ENCODE data around the gene CDK19. TPM values are rescaled to one million over a fixed set of nuclear protein-coding genes. Genes with fewer than 3 reads are reported as not detected.

The CDK19 gene
- total RNA-seq, 2 experiments from 2014 or later, result 25.3 to 30.0 TPM

DNA sequence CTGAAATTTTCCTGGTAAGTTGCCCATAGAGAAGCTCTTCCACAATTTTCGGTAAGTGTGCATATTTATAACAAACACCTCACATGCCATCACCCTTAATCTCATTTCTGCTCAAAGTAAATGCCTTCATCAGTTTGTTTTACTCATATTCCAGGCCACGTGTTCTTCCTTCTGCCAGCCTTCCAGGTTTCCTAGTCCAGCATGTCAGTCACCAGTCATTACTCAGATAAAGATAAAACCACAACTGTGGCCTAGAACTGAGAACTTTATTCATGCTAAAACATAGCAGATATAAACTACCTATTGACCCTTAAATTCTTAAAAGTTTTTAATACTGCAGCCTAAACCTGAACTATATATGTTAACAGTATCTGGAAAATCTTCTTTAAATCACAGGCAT, 189.4 kb downstream of the CDK19 start:
- H3K27me3 Mint-ChIP-seq, result no peaks in the 10 kb centered on the region
- H3K27ac Mint-ChIP-seq, result no peak overlapping the region
- H3K36me3 Mint-ChIP-seq, result peaks cover 14% of the 10 kb centered on the region
- peaks cover 2% of the 10 kb centered on the region for H3K4me1 Mint-ChIP-seq
- DNase-seq (no peak), ATAC-seq (ENCODE audit: low read depth) (no peak)
- POLR2A ChIA-PET, result no interaction called here
- H3K9me3 Mint-ChIP-seq, result no peaks in the 10 kb centered on the region
- H3K4me3 Mint-ChIP-seq, result no peak overlapping the region

DNA sequence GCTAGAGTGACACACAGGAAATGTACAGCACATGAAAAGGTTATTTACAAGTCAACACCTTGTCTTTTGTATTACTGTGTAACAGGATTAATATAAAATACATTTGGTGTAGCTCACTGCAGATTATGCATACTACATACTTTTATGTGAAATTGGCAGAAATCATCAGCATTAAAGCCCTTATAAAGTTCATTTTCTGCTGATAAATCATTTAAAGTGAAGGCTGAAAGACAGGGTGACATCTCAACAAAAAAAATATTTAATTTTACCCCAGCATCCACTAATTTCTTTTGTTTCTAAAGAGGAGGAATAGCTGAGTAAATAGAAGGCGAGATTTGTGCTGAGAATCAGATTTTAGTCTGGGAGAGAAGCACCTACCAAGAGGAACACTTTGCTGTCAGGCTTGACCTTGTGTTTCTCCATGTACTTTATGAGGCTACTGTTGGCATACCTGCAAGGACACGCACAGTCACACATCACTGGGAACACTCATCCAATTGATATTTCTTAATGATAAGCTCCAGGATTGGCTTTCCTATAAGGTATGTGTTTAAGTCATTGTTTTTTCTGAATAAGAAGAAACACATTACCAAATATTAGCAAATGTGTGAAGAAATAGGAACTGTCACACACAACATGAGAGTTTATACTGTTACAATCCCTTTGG, 192.2 kb downstream of the CDK19 start:
- H3K4me1 Mint-ChIP-seq, result peaks cover 4% of the 10 kb centered on the region
- H3K27ac Mint-ChIP-seq, result no peak overlapping the region
- ATAC-seq (ENCODE audit: low read depth) (no peak), DNase-seq (no peak)
- H3K27me3 Mint-ChIP-seq, result no peaks in the 10 kb centered on the region
- peaks cover 18% of the 10 kb centered on the region for H3K36me3 Mint-ChIP-seq
- no peaks in the 10 kb centered on the region for H3K9me3 Mint-ChIP-seq
- H3K4me3 Mint-ChIP-seq, result no peak overlapping the region
- POLR2A ChIA-PET, result no interaction called here

DNA sequence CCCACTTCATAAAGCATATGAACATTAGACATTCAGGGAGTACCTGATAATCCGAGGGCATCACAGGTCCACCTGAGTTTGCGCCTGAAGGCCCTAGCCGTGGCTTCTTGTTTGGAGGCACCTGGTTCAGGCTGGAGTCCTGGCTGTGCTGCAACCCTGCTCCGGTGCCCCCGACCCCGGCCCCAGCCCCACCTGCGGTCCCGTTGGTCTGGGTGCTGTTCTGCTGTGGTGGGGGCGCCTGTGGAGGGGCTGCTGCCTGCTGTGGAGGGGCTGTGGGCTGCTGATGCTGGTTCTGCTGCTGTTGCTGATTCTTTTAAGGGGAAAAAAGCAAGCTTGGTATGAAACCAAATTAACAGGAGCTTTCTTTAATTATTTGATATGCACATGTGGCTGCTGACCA, 194.2 kb downstream of the CDK19 start:
- Mint-ChIP-seq H3K27ac (no peak overlapping the region), H3K4me3 (no peak overlapping the region), H3K4me1 (peaks cover 6% of the 10 kb centered on the region), H3K36me3 (peaks cover 24% of the 10 kb centered on the region), H3K9me3 (no peaks in the 10 kb centered on the region), H3K27me3 (no peaks in the 10 kb centered on the region)
- DNase-seq, result no peak
- POLR2A ChIA-PET, result no interaction called here
- ATAC-seq (ENCODE audit: low read depth), result no peak

DNA sequence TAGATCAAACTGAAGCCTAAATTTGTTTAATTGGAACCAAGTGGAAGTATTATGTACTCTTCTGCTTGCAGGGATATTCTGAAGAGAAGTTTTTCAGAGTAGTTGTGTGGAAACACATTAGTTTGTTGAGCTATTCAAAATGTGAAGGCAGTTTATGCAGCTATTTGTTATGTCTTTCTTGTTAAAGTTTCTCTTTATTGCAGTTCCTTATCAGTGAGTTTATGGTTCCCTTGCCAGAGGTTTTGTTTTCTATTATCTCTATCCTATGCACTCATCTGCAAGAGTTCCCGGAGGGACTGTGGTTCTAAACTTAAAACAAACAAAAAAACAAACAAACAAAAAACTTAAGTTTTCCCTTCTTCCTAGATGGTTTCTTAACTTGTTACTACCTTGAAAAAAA, 195.2 kb downstream of the CDK19 start:
- no peaks in the 10 kb centered on the region for H3K9me3 Mint-ChIP-seq
- peaks cover 22% of the 10 kb centered on the region for H3K36me3 Mint-ChIP-seq
- DNase-seq (no peak), ATAC-seq (ENCODE audit: low read depth) (no peak)
- no peak overlapping the region for H3K27ac Mint-ChIP-seq
- H3K4me1 Mint-ChIP-seq, result peaks cover 6% of the 10 kb centered on the region
- no peak overlapping the region for H3K4me3 Mint-ChIP-seq
- POLR2A ChIA-PET, result interaction anchor here (0.6 kb wide), 1 partner anchor 512 kb away, joined by 3 read pairs; no protein-coding TSS in a partner anchor
- H3K27me3 Mint-ChIP-seq, result no peaks in the 10 kb centered on the region

DNA sequence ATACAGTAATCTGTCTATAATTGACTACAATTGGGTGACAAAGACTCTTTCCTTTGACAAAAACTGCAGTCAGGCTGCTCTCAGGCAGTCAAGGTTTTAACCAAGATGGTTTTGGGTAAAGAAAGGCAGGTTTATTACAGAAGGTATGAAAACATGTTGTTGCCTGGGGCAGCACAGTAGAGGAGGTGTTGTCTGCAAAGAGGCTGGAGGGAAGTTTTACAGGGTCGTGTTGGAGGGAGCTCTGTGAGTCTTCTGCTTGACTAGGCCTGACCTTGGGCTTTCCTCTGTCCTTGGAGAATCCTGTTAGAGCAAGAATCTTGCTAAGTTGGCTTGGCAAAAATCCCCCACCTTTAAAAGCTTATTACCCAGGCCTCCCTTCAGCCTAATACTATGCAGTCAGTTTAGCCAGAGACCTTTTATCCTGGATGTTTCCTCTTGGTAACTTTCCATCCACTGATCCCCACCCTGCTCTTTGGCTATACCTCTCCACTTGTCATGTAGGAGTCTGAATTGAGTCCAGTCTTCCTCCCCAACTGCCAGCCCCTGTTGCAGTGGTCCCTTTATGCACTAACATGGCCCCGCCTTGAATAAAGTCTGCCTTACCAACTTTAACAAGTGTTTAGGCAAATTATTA, 195.9 kb downstream of the CDK19 start:
- Mint-ChIP-seq H3K4me1 (peaks cover 6% of the 10 kb centered on the region), H3K36me3 (peaks cover 24% of the 10 kb centered on the region), H3K27me3 (no peaks in the 10 kb centered on the region), H3K9me3 (no peaks in the 10 kb centered on the region), H3K27ac (no peak overlapping the region), H3K4me3 (no peak overlapping the region)
- ATAC-seq (ENCODE audit: low read depth), result no peak
- POLR2A ChIA-PET, result interaction anchor here (0.6 kb wide), 1 partner anchor 512 kb away, joined by 3 read pairs; no protein-coding TSS in a partner anchor
- no peak for DNase-seq

DNA sequence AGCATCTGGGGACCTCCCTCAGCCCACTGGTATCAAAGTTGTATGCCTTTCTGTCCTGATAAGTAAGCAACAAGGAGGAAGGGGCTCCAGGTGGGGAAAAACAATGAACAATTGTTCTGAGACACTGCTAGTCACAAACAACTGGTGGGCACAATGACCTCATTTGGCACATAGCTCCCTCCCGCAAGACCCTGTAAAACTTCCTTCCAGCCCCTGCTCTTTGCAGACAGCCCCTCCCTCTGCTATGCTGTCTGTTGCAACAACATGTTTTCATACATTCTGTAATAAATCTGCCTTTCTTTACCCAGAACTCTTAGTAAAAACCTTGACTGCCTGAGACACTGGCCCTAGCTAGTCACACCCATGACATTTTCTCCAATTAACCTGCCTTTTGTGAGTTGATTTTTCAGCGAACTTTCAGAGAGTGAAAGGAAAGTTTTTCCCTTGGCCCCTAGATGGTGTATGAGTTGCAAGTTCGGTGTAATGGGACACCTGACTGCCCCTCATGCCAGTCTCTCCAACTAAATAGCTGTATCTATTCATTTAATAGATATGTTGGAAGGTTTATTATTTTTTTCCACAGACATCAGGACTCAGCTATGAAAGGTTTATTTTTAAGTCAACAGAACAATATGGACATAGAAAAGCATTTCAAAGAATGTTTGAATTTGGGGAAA, 196.5 kb downstream of the CDK19 start:
- DNase-seq, result no peak
- peaks cover 28% of the 10 kb centered on the region for H3K36me3 Mint-ChIP-seq
- POLR2A ChIA-PET, result no interaction called here
- peaks cover 6% of the 10 kb centered on the region for H3K4me1 Mint-ChIP-seq
- H3K27me3 Mint-ChIP-seq, result no peaks in the 10 kb centered on the region
- H3K9me3 Mint-ChIP-seq, result no peaks in the 10 kb centered on the region
- H3K4me3 Mint-ChIP-seq, result no peak overlapping the region
- ATAC-seq (ENCODE audit: low read depth), result no peak
- no peak overlapping the region for H3K27ac Mint-ChIP-seq

DNA sequence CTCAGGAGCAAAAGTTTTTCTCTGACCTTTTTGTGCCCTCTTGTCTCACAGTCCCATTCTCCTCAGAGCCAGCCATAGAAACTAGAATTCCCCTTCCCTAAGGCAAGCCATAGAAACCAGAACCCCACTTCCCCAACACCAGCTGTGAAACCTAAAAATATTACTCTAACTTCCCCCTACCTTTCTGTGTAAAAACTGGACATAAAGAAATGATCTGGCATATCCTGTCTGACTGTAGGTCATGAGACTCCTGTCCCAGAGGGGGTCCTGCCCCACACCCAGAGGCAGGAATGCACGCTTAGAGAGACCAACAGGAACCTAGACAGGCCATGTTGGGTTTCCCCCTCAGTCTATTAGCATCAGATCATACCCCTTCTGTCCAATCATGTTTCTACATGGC, 198.2 kb downstream of the CDK19 start:
- peaks cover 27% of the 10 kb centered on the region for H3K36me3 Mint-ChIP-seq
- DNase-seq, result no peak
- H3K9me3 Mint-ChIP-seq, result no peaks in the 10 kb centered on the region
- no peak for ATAC-seq (ENCODE audit: low read depth)
- H3K4me1 Mint-ChIP-seq, result peaks cover 6% of the 10 kb centered on the region
- no peaks in the 10 kb centered on the region for H3K27me3 Mint-ChIP-seq
- no peak overlapping the region for H3K27ac Mint-ChIP-seq
- POLR2A ChIA-PET, result no interaction called here
- no peak overlapping the region for H3K4me3 Mint-ChIP-seq

DNA sequence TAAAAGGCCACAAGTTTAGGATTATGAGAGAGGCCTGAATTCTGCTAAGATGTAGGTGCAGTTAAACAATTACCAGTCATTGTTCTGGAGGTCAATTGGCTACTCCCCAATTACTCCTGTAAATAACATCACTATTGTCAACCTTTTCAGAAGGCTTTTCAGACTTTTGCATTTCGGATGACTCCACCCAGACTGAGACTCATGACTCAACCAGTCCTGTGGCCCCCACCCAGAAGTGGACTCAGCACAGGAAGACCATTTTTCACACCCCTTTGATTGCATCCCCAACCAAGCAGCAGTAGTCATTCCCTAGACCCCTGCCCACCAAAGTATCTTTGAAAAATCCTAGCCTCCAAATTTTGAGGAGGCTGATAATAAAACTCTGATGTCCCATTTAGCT, 199.5 kb downstream of the CDK19 start:
- H3K36me3 Mint-ChIP-seq, result peaks cover 22% of the 10 kb centered on the region

DNA sequence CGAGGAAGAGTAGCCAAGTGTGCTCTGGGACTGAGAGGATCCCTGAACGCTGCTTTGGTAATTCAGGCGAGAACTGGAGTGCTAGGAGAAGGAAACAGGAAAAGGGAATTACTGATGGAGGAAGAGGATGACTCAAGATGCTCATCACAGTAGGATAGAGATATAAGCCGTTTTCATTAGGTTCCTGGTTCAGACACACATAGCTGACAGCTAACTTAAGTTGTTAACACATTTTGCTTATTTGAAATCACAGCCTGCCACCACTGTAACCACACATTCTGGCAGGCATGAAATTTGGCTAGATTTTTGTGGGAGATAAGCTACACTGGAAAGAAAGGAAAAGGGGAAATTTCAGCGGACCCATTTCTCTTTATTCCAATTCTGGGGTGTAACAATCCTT, 200.7 kb downstream of the CDK19 start:
- POLR2A ChIA-PET, result no interaction called here
- Mint-ChIP-seq H3K9me3 (no peaks in the 10 kb centered on the region), H3K27me3 (no peaks in the 10 kb centered on the region), H3K27ac (no peak overlapping the region), H3K36me3 (peaks cover 20% of the 10 kb centered on the region), H3K4me3 (no peak overlapping the region), H3K4me1 (peaks cover 6% of the 10 kb centered on the region)
- DNase-seq, result no peak
- no peak for ATAC-seq (ENCODE audit: low read depth)

More for the DNA sequence above, 199.5 kb downstream of the CDK19 start:
- DNase-seq, result no peak
- no peaks in the 10 kb centered on the region for H3K9me3 Mint-ChIP-seq
- H3K27me3 Mint-ChIP-seq, result no peaks in the 10 kb centered on the region
- no peak overlapping the region for H3K27ac Mint-ChIP-seq
- no peak overlapping the region for H3K4me3 Mint-ChIP-seq
- peaks cover 6% of the 10 kb centered on the region for H3K4me1 Mint-ChIP-seq
- POLR2A ChIA-PET, result no interaction called here
- no peak for ATAC-seq (ENCODE audit: low read depth)

DNA sequence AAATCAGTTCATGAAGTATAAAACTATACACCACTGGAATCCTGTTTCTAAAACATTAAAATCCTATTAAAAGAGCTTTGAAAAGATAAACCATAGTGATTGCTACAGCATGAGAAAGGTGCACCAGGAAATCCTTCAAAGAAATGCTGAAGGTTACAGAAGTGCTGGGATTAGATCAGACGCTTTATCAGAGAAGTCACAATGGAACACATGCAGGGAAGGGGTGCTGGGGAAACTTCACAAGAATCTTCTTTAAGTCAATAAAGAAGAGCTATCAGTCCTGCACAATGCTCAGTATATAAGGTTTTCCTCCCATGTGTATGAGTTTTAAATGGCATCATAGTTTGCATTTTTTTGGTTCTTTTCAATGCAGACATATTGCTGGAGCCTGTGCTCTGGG, 201.2 kb downstream of the CDK19 start:
- H3K9me3 Mint-ChIP-seq, result no peaks in the 10 kb centered on the region
- H3K27ac Mint-ChIP-seq, result no peak overlapping the region
- H3K4me1 Mint-ChIP-seq, result peaks cover 6% of the 10 kb centered on the region
- H3K27me3 Mint-ChIP-seq, result no peaks in the 10 kb centered on the region
- DNase-seq (no peak), ATAC-seq (ENCODE audit: low read depth) (no peak)
- peaks cover 20% of the 10 kb centered on the region for H3K36me3 Mint-ChIP-seq
- POLR2A ChIA-PET, result no interaction called here
- H3K4me3 Mint-ChIP-seq, result no peak overlapping the region

DNA sequence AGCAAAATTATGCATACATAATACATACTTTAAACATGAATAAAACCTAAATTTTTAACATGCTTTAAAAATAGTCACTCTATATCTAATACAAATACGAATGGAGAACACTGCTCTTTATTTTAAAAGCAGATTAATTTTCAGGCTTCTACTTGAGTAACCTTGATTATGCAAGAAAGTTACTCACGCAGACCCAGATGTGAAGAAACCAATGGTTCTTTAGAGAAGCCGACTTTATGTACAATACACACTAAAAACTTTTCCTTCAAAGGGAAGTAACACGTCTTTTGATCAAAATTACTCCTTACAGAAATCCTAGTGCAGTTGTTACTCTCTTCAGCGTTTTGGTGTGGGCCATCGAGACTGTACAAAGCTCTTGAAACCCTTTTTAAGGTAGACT, 201.9 kb downstream of the CDK19 start:
- peaks cover 4% of the 10 kb centered on the region for H3K4me1 Mint-ChIP-seq
- no peak for ATAC-seq (ENCODE audit: low read depth)
- POLR2A ChIA-PET, result no interaction called here
- peaks cover 14% of the 10 kb centered on the region for H3K36me3 Mint-ChIP-seq
- no peaks in the 10 kb centered on the region for H3K27me3 Mint-ChIP-seq
- no peak overlapping the region for H3K27ac Mint-ChIP-seq
- H3K9me3 Mint-ChIP-seq, result no peaks in the 10 kb centered on the region
- no peak for DNase-seq
- no peak overlapping the region for H3K4me3 Mint-ChIP-seq

DNA sequence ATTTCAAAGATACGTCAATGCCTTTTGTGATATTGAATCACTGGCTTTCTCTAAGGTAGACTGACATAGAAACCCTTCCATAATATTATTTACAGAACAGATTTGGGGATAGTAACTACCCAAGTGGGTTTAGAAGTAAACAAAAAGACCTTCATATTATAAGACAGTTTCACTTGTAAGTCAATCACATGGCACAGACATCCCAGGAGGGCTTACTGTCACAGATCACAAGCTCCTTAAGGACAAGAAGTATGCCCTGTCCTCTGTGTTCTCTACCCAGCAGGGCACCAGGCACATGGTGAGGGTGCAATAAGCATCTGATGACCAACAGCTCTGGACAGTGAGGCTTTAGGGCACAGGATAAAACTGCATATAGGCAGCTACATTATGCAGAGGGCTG, 203.0 kb downstream of the CDK19 start:
- Mint-ChIP-seq H3K27ac (no peak overlapping the region), H3K4me3 (no peak overlapping the region)

DNA sequence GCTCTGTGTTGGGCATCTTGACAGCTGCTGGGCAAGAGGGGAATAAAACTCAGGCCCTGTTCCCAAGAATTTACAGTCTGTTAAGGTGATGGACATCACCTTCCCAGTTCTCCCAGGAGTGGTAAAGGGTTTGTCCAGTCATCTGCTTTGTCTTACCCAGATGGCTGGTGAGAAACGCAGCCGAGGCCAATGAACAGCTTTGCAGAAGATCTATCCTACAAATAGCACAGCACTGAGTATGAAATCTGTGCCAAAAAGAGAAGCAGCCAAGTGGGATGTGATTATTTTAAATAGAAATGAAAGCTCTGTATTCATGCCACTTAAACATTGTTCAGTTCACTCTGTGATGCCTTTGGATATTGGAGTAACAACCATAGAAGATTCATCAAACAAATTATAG, 206.2 kb downstream of the CDK19 start:
- H3K4me1 Mint-ChIP-seq, result no peaks in the 10 kb centered on the region
- H3K27me3 Mint-ChIP-seq, result no peaks in the 10 kb centered on the region
- H3K4me3 Mint-ChIP-seq, result no peak overlapping the region
- POLR2A ChIA-PET, result no interaction called here
- DNase-seq (no peak), ATAC-seq (ENCODE audit: low read depth) (no peak)
- peaks cover 5% of the 10 kb centered on the region for H3K36me3 Mint-ChIP-seq
- H3K9me3 Mint-ChIP-seq, result no peaks in the 10 kb centered on the region
- H3K27ac Mint-ChIP-seq, result no peak overlapping the region

More for the DNA sequence above, 203.0 kb downstream of the CDK19 start:
- POLR2A ChIA-PET, result no interaction called here
- no peak for ATAC-seq (ENCODE audit: low read depth)
- Mint-ChIP-seq H3K9me3 (no peaks in the 10 kb centered on the region), H3K36me3 (peaks cover 11% of the 10 kb centered on the region), H3K27me3 (no peaks in the 10 kb centered on the region), H3K4me1 (no peaks in the 10 kb centered on the region)
- DNase-seq, result no peak

DNA sequence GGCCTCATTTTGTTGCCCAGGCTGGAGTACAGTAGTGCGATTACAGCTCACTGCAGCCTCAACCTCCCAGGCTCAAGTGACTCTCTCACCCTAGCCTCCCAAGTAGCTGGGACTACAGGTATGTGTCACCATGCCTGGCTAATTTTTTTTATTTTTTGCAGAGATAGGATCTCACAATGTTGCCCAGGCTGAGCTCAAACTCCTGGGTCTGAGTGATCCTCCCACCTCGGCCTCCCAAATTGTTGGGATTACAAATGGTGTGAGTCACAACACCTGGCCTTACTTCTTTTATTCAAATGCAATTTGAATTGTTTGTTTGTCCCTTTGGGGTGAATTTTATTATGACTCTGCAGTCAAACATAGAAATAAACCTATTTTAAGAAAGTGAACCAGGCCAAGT, 207.1 kb downstream of the CDK19 start:
- Mint-ChIP-seq H3K27ac (no peak overlapping the region), H3K9me3 (no peaks in the 10 kb centered on the region), H3K27me3 (no peaks in the 10 kb centered on the region), H3K4me1 (no peaks in the 10 kb centered on the region), H3K4me3 (no peak overlapping the region), H3K36me3 (peaks cover 2% of the 10 kb centered on the region)
- ATAC-seq (ENCODE audit: low read depth) (no peak), DNase-seq (no peak)
- POLR2A ChIA-PET, result interaction anchor here (0.6 kb wide), 1 partner anchor 267 kb away, joined by 7 read pairs; no protein-coding TSS in a partner anchor

Data from activated naive CD8-positive, alpha-beta T cell treated with anti-CD3 and anti-CD28 coated beads, Interleukin-2, amount 10 ng/mL, durations not matched to agents 7 days and 5 days (primary cell).